OCI-LY1 (cell line): ENCODE measurements around the gene F10.

ENCODE experiments used
- H2AFZ ChIP-seq: fragments of 200-600 bp; sonication (generic), shearing (Covaris generic); 2 replicates; pipeline ENCODE4 v1.6.0; 2014; ENCODE audit warnings: antibody characterized with exemption, mild to moderate bottlenecking, low read length
- H3F3A ChIP-seq: fragments of 200-600 bp; sonication (generic), shearing (Covaris generic); 2 replicates; pipeline ENCODE4 v1.6.0; 2014; ENCODE audit warnings: mild to moderate bottlenecking, antibody characterized with exemption, low read length, moderate library complexity; ENCODE audit not compliant: insufficient read depth
- H3K27ac ChIP-seq: fragments of 200-600 bp; sonication (generic); 2 replicates; pipeline ENCODE4 v1.5.1; 2014; ENCODE audit warnings: low read length, mixed run types, mild to moderate bottlenecking, low read depth; ENCODE audit not compliant: poor library complexity, severe bottlenecking
- H3K27me3 ChIP-seq: fragments of 200-600 bp; sonication (generic); 2 replicates; pipeline ENCODE4 v1.6.0; 2014; ENCODE audit warnings: antibody characterized with exemption, mild to moderate bottlenecking, low read length, moderate library complexity; ENCODE audit not compliant: insufficient read depth
- H3K36me3 ChIP-seq: fragments of 200-600 bp; sonication (generic); 2 replicates; pipeline ENCODE4 v1.6.1; 2014; ENCODE audit warnings: mild to moderate bottlenecking, antibody characterized with exemption, low read length, moderate library complexity, mixed read lengths; ENCODE audit not compliant: insufficient read depth
- H3K4me1 ChIP-seq: fragments of 200-600 bp; sonication (generic); 2 replicates; pipeline ENCODE4 v1.5.1; 2014; ENCODE audit warnings: mild to moderate bottlenecking, low read length, moderate library complexity; ENCODE audit not compliant: insufficient read depth, severe bottlenecking
- H3K4me2 ChIP-seq: fragments of 200-600 bp; sonication (generic), shearing (Covaris generic); 2 replicates; pipeline ENCODE4 v1.6.1; 2014; ENCODE audit warnings: low read length
- H3K4me3 ChIP-seq: fragments of 200-600 bp; sonication (generic); 2 replicates; pipeline ENCODE4 v1.5.1; 2014; ENCODE audit warnings: low read length, low read depth, mild to moderate bottlenecking, mixed read lengths; ENCODE audit not compliant: poor library complexity, severe bottlenecking
- H3K79me2 ChIP-seq: fragments of 200-600 bp; shearing (Covaris generic); 2 replicates; pipeline ENCODE4 v1.6.1; 2016; ENCODE audit warnings: mixed run types, low read length, mixed read lengths; ENCODE audit not compliant: insufficient read depth
- H3K9ac ChIP-seq: fragments of 200-600 bp; sonication (generic), shearing (Covaris generic); 2 replicates; pipeline ENCODE4 v1.6.1; 2014; ENCODE audit warnings: mild to moderate bottlenecking, low read length, mixed read lengths
- H3K9me2 ChIP-seq: fragments of 200-600 bp; sonication (generic), shearing (Covaris generic); 2 replicates; pipeline ENCODE4 v1.6.1; 2014; ENCODE audit warnings: low read depth, mild to moderate bottlenecking, low read length, mixed read lengths
- H3K9me3 ChIP-seq: fragments of 200-600 bp; shearing (Covaris generic); 2 replicates; pipeline ENCODE4 v1.6.1; 2014; ENCODE audit warnings: low read length, mixed read lengths
- H4K20me1 ChIP-seq: fragments of 200-600 bp; sonication (generic), shearing (Covaris generic); 2 replicates; pipeline ENCODE4 v1.6.0; 2016; ENCODE audit warnings: mild to moderate bottlenecking, low read length; ENCODE audit not compliant: insufficient read depth
- CTCF ChIP-seq: fragments of 200-600 bp; sonication (generic), shearing (Covaris generic); IDR thresholded peaks from 2 replicates; pipeline ENCODE4 v1.5.1; 2017; ENCODE audit warnings: mild to moderate bottlenecking, antibody characterized with exemption, low read length, moderate library complexity, mixed read lengths
- EZH2 ChIP-seq: fragments of 200-600 bp; sonication (generic), shearing (Covaris generic); IDR thresholded peaks from 2 replicates; pipeline ENCODE4 v1.8.0; 2017; ENCODE audit warnings: borderline replicate concordance, mixed run types, mild to moderate bottlenecking, antibody characterized with exemption, low read length, moderate library complexity, mixed read lengths

The F10 gene

GRCh38 chr13:113166266-113166665 lies 43.7 kb downstream of the F10 start:
- no peaks in the 10 kb centered on the region; the same call in none of the 2 replicates for H3K27me3 ChIP-seq
- no peak overlapping the region for H2AFZ ChIP-seq
- peaks cover 31% of the 10 kb centered on the region for H3K36me3 ChIP-seq
- no peak for TF ChIP-seq CTCF
- no peak for TF ChIP-seq EZH2
- H3K79me2 ChIP-seq = no peaks in the 10 kb centered on the region
- H3K27ac ChIP-seq = no peak overlapping the region
- H3K9me3 ChIP-seq = no peaks in the 10 kb centered on the region
- H3K4me2 ChIP-seq = no peak overlapping the region
- H3K4me1 ChIP-seq = no peaks in the 10 kb centered on the region
- no peaks in the 10 kb centered on the region for H3K9me2 ChIP-seq
- H3F3A ChIP-seq = no peaks in the 10 kb centered on the region
- H4K20me1 ChIP-seq = no peaks in the 10 kb centered on the region
- H3K4me3 ChIP-seq = no peak overlapping the region
- H3K9ac ChIP-seq = no peak overlapping the region

- no peaks in the 10 kb centered on the region for H3K9me2 ChIP-seq
- H3K4me1 ChIP-seq = no peaks in the 10 kb centered on the region
- no peaks in the 10 kb centered on the region for H3F3A ChIP-seq
- H4K20me1 ChIP-seq = no peaks in the 10 kb centered on the region
- no peaks in the 10 kb centered on the region for H3K9me3 ChIP-seq
- no peak overlapping the region for H3K4me3 ChIP-seq
- no peak overlapping the region for H3K27ac ChIP-seq
- no peak overlapping the region for H2AFZ ChIP-seq
- no peak overlapping the region for H3K9ac ChIP-seq
- no peaks in the 10 kb centered on the region; the same call in none of the 2 replicates for H3K27me3 ChIP-seq
- peaks cover 35% of the 10 kb centered on the region for H3K36me3 ChIP-seq
- no peak for TF ChIP-seq CTCF
- no peak for TF ChIP-seq EZH2
- no peak overlapping the region for H3K4me2 ChIP-seq
- no peaks in the 10 kb centered on the region for H3K79me2 ChIP-seq
These were observed 44.1 kb downstream of the F10 start for GRCh38 chr13:113166681-113167080.

- TF ChIP-seq CTCF (no peak), EZH2 (no peak)
- H3K4me1 ChIP-seq = no peaks in the 10 kb centered on the region
- no peaks in the 10 kb centered on the region for H3K9me3 ChIP-seq
- H3K4me3 ChIP-seq = no peak overlapping the region
- H4K20me1 ChIP-seq = no peaks in the 10 kb centered on the region
- no peak overlapping the region for H3K27ac ChIP-seq
- no peaks in the 10 kb centered on the region for H3K9me2 ChIP-seq
- H3K9ac ChIP-seq = no peak overlapping the region
- no peaks in the 10 kb centered on the region for H3K79me2 ChIP-seq
- no peaks in the 10 kb centered on the region; the same call in none of the 2 replicates for H3K27me3 ChIP-seq
- H3F3A ChIP-seq = no peaks in the 10 kb centered on the region
- H3K36me3 ChIP-seq = peaks cover 38% of the 10 kb centered on the region
- H3K4me2 ChIP-seq = no peak overlapping the region
- H2AFZ ChIP-seq = no peak overlapping the region
These were observed 44.6 kb downstream of the F10 start for GRCh38 chr13:113167155-113167554.
